LoVo (cell line): Measurements from ENCODE around the gene TSEN34.
"Not testable (repeated sequence)": the region's sequence is repeated elsewhere in the genome, so short reads cannot be mapped to it uniquely, and the experiment has no call there.

ENCODE experiments used
- DNase-seq: peaks from one replicate; pipeline ENCODE4 v3.0.0-alpha.2; 2016; ENCODE audit warnings: low spot score

Gene TSEN34

GRCh38 chr19:54188215-54188871, 2.8 kb upstream of the TSEN34 start:
- no peak for DNase-seq

DNA sequence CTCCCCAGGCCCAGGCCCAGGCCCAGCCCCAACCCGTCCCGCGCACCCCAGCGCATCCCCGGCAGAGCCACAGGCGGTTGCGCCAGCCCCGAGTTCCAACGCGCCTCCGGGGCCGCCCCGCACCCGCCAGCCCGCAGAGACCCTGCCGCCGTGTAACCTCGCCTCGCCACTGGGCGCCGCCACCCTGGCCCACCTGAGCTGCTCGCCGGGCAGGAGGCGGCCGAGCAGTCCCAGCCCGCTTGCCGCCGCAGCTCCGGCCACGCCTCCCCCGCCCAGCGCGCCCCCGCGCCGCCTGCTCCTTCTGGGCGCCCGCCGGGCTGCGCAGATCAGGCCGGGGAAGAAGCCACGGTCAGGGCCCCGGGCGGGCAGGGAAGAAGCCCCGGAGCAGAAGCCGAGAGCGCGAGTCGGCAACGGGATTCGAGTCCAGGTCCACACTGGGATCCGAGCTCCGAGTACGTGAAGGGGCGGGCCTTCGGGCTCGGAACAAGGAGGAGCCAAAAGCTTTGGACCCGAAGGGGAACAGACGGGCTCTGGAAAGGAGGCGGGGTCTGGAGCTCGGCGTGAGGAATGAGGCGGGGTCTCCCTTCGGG, 1.9 kb upstream of the TSEN34 start, which contains the start of gene MBOAT7:
Gene MBOAT7 (minus strand): TSS at position 436 of the 590 bp plus-strand sequence. CDS start 1,072 bp downstream, outside the sequence.
- no peak for DNase-seq

DNA sequence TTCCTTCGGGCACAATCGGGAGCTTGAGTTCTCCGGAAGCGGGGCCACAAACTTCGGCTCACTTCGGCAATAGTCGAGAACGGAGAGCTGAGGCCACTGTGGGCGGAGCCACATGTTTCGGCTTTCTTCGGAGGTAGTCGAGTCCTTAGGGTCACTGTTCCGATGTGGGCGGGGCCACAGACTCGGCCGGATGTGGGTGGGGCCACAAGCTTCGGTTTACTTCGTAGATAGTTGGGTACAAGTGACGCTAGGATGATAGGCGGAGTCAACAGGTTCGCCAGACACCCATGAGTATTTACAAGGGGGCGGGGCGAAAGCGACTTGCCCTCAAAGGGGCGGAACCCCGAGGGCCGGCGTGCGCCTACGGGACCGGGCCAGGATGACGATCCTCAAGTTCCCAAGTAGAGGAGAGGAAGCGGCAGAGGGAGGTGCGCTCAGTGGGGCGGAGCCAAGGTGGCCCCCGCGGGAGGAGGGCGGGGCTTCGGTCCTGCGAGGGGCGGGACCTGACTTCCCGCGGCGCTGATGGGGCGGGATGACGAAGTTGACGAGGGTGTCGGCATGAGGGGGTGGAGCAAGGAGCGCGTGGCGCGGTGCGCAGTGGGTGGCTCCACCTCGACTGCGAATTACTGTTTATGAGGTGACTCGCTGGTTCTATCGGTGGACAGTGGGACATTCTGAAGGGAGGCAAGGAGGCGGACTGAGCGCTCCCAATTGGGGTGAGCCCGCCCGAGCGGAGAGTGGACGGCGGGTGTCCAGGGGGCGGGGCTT, 1.2 kb upstream of the TSEN34 start:
- peak; percentile 100 for DNase-seq

- DNase-seq = peak; percentile 98
Measured at GRCh38 chr19:54190503-54191010, 551 bp upstream of the TSEN34 start.

DNA sequence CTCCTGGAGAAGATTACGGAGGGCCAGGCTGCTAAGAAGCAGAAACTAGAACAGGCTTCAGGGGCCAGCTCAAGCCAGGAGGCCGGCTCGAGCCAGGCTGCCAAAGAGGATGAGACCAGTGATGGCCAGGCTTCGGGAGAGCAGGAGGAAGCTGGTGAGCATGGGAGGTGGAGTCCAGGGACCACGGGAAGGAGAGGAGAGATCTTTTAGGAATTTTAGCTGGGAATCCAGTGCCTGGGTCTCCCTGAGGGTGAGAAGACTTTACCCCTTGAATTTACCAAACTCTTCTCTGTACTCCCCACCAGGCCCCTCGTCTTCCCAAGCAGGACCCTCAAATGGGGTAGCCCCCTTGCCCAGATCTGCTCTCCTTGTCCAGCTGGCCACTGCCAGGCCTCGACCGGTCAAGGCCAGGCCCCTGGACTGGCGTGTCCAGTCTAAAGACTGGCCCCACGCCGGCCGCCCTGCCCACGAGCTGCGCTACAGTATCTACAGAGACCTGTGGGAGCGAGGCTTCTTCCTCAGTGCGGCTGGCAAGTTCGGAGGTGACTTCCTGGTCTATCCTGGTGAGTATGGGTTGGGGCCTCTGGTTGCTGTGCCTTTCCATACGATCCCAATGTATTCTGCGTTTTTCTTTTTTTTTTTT, 824 bp downstream of the TSEN34 start:
- no peak for DNase-seq

- no peak for DNase-seq
Measured at GRCh38 chr19:54193011-54193410, 1.9 kb downstream of the TSEN34 start.

- DNase-seq = not testable (repeated sequence)
Measured at GRCh38 chr19:54194463-54194862, 3.4 kb downstream of the TSEN34 start.

- no peak for DNase-seq
Measured at GRCh38 chr19:54196536-54196935, 5.4 kb downstream of the TSEN34 start.

DNA sequence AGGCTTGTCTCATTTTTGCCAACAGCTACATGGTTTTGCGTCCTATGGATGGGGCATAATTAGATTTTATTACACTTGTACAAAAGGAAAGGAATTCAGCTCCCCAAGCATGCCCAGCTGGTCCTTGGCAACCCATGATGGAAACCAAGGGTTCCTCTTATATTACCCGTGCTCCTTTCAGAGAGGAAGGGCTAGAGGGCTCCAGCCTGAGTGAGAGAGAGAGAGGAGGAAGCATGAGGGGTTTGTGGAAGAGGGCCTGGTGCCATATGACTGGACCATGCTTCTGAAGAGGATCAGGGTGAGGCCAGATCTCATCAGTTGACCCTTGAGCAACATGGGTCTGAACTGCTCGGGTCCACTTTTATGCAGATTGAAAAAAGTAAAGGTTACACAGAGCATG, 6.0 kb downstream of the TSEN34 start:
- no peak for DNase-seq

- no peak for DNase-seq
Measured at GRCh38 chr19:54199401-54199800, 8.3 kb downstream of the TSEN34 start.

DNA sequence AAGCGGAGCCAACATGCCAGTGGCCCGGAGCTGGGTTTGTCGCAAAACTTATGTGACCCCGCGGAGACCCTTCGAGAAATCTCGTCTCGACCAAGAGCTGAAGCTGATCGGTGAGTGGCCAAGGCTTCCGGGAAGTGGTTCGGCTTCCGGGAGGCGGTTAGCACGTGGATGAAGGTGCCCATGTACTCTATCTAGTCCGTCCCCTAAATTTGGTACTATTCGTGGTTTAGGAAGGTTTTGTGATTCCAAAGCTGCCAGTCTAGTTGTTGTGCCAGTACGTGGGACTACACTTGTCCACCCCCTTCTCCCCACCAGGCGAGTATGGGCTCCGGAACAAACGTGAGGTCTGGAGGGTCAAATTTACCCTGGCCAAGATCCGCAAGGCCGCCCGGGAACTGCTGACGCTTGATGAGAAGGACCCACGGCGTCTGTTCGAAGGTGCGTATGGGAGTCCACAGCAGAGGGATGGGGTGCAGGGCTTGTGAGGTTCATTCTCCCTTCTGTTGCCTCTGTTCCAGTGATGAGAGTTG, 10.1 kb downstream of the TSEN34 start:
- no peak for DNase-seq

DNA sequence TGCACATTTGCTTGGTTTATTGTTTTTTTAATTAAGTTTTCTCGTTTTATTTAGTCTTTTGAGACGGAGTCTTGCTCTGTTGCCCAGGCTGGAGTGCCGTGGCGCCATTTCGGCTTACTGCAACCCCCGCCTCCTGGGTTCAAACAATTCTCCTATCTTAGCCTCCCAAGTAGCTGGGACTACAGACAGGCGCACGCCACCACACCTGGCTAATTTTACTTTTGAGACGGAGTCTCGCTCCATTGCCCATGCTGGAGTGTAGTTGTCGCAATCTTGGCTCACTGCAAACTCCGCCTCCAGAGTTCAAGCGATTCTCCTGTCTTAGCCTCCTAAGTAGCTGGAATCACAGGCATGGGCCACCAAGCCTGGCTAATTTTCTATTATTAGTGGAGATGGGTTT, 10.9 kb downstream of the TSEN34 start:
- no peak for DNase-seq

GRCh38 chr19:54203151-54203611, 12.1 kb downstream of the TSEN34 start:
- DNase-seq = no peak

GRCh38 chr19:54204767-54205468, 13.8 kb downstream of the TSEN34 start:
- no peak for DNase-seq

GRCh38 chr19:54206030-54206830, 15.1 kb downstream of the TSEN34 start:
- no peak for DNase-seq

DNA sequence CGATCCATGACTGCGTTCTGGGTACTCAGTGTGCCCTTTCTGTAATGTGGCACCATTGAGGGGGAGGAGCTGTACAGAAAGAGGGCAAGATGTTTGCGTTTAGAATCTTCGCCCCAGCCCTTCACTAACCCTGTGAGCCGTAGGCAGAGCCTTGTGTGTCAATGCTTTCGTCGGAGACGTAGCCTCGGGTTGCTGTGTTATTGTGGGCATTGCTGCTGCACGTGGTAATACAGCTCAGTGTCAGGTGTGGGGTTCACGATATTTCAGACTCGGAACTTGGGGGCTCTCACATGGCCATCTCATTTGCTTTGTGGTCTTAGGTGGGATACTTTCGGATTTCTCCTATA, 15.7 kb downstream of the TSEN34 start:
- DNase-seq = no peak

DNA sequence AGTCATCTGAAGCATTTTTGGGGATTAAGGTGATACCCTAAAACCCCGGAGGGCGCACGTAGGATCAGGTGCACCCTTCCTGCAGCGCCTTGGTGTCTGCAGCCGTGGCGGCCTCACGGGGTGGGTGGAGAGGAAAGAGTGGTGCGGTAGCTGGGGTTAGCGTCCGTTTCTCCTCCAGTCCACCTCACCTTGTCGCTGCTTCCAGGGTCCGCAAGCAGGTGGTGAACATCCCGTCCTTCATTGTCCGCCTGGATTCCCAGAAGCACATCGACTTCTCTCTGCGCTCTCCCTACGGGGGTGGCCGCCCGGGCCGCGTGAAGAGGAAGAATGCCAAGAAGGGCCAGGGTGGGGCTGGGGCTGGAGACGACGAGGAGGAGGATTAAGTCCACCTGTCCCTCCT, 16.1 kb downstream of the TSEN34 start:
- not testable (repeated sequence) for DNase-seq

DNA sequence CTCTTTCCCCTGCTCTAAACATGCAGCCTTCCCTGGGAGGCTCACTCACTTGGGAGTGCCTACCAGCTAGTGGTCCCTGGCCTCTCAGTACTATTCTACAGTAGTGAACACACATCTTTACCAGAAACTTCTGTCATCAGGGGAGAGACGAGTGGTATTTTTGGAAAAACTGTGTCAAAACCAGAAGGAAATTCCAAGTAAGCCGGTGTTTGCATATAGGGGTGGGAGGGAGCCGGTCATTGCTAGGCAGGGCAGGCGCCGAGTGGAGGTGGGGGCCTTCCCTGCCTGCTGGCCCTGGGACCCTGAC, 16.5 kb downstream of the TSEN34 start:
- no peak for DNase-seq

DNA sequence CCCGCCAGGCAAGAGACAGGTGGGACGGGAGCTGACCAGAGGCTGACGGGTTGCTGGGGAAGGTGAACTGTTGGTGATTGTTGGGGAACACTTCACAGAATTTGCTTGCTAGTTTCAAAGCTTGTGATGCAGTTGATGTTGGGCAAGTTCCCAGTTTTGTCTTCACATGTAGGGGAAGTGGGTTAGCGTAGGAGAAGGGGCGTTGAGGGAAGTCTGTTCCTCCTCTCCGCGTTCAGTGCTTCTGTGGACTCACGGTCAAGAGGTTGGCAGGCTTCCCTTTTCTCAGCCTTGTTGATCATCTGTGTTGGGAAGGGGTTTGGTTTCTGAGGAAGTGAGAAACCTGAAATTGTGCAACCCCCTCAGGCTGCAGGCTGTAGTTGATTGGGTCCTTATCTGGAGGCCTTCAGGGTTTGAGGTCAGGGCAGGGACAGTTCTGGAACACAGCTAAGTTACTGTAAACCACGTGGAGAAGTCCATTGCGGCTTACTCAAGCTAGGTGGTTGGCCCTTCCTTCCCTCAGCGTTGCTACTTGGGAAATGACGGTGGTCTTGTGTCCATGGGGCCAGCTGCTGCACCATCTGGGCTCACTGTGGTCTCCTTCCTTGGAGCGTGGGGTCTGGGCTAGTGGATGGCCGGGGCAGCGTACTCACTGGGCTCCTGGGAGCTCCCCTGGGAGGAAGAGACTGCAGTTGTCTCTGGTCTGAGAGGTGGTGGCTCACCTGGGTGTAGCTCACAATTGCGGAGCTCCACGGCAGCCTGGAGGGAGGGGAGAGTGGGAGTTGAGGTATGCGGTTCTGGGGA, 17.1 kb downstream of the TSEN34 start:
- DNase-seq = no peak

DNA sequence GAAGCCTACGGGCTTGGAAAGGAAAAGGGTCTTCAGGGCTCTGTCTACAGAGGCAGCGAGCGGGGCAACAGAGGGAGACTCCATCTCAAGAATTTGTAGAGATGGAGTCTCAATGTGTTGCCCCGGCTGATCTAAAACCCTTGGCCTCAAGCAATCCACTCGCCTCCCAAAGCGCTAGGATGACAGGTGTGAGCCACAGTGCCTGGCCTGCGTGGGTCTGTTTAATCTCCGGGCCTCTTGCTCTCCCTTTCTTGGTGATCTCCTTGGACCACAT, 17.6 kb downstream of the TSEN34 start:
- DNase-seq = no peak
